Astrocyte of the cerebellum (primary cell): ENCODE data around the gene C18orf63.

Experiments used
- DNase-seq: peaks from one replicate; pipeline ENCODE4 v3.0.0-alpha.2; 2011; ENCODE audit warnings: low read depth
- H3K4me3 ChIP-seq: 2 replicates; pipeline ENCODE4 v1.5.1; 2011; ENCODE audit warnings: mild to moderate bottlenecking, low read depth, low read length, moderate library complexity
- in situ Hi-C: cut with HindIII; loops from 2 replicates; pipeline ENCODE4 v1.10.0; 2017; ENCODE audit warnings: low sequenced_read_pairs
- TF ChIP-seq, protein P1 (sequence below): IDR thresholded peaks from 2 replicates; pipeline ENCODE4 v1.5.1; 2012; ENCODE audit warnings: low read length, low read depth, moderate library complexity, mild to moderate bottlenecking; ENCODE audit errors: missing control alignments

Gene C18orf63

DNA sequence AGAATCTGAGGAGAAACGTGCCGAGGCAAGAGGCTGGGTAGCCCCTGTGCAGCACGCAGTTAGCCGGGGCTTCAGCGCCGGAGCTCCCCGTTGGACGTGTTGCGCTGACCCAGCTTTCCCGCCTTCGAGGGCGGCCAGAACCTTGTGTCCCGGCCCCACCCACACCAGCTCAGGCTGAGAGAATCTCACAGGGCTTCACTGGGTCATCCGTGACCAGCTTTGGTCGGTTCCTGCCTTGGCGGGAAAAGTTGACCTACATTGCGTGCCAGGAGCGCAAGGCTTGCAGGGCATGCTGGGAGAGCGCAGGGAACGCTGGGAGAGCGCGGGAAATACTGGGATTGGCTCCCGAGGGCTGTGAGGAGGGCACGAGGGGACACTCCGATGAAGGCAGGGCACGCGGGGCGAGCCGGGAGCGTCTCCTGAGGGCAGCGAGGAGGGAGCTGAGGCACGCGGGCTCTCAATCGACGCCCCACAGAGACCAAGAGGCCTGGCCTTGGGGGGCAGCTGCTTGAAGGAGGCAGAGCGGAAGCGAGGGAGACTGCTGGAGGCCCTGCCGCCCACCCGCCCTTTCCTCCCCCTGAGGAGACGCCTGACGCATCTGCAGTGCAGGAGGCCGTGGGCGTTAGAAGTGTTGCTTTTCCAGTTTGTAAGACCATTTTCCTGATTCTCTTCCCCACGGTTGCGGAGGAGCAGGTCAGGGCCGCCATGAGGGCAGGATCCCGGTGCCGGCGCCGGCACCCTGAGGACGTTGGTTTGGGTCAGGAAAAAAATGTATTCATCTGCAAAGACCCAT is at the start of gene C18orf63:
C18orf63 (plus strand) TSS at position 376 of the 793 bp plus-strand sequence. CDS start 2,027 bp downstream, outside the sequence.
- TF ChIP-seq, protein P1, sequence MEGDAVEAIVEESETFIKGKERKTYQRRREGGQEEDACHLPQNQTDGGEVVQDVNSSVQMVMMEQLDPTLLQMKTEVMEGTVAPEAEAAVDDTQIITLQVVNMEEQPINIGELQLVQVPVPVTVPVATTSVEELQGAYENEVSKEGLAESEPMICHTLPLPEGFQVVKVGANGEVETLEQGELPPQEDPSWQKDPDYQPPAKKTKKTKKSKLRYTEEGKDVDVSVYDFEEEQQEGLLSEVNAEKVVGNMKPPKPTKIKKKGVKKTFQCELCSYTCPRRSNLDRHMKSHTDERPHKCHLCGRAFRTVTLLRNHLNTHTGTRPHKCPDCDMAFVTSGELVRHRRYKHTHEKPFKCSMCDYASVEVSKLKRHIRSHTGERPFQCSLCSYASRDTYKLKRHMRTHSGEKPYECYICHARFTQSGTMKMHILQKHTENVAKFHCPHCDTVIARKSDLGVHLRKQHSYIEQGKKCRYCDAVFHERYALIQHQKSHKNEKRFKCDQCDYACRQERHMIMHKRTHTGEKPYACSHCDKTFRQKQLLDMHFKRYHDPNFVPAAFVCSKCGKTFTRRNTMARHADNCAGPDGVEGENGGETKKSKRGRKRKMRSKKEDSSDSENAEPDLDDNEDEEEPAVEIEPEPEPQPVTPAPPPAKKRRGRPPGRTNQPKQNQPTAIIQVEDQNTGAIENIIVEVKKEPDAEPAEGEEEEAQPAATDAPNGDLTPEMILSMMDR = no peak
- no peak within 1 kb of the TSS for H3K4me3 ChIP-seq
- no peak for DNase-seq
- in situ Hi-C loops = no loop called here

DNA sequence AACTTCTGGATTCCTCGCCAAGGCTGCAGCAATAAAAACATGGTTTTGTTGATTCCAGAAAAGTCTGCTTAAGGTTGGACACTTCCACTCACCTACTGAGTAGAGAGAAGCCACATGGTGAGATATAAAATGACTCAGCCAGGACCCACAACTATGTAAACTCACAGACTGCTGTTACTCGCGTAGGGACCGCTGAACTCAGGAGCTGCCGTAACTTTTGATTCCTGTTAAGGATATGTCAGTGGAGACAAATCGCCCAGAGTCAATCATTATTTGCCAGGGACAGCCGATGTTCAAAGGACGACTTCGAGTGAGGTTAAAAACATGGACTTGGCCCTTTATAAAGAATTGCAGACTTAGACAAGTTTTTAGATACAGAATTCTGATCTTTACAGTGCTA is 49.5 kb upstream of the C18orf63 start:
- in situ Hi-C loops = loop anchor here (25.0 kb wide), 1 partner anchor 104 kb away; no protein-coding TSS in a partner anchor
- TF ChIP-seq, protein P1 = no peak
- no peak for DNase-seq
- H3K4me3 ChIP-seq = no peak overlapping the region

DNA sequence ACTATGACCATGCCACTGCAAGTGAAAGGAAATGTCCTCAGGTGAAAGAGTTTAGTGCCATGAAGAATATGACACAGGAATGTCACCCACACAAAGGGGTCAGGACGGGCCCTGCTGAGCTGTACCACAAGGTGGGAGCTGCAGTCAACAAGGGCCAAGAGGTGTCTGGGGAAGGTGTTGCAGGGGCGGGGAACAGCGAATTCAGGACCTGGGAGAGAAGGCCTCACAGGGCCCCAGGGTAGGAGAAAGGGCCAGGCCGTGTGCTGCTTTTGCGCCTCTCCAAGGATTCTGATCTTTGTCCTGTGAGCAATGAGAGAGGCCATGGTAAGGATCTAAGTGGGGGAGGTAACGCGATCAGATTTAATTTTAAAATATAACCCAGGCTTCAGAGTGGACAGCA is 47.5 kb upstream of the C18orf63 start:
- DNase-seq = no peak
- TF ChIP-seq, protein P1 = no peak
- no peak overlapping the region for H3K4me3 ChIP-seq
- in situ Hi-C loops = loop anchor here (25.0 kb wide), 1 partner anchor 106 kb away; no protein-coding TSS in a partner anchor

DNA sequence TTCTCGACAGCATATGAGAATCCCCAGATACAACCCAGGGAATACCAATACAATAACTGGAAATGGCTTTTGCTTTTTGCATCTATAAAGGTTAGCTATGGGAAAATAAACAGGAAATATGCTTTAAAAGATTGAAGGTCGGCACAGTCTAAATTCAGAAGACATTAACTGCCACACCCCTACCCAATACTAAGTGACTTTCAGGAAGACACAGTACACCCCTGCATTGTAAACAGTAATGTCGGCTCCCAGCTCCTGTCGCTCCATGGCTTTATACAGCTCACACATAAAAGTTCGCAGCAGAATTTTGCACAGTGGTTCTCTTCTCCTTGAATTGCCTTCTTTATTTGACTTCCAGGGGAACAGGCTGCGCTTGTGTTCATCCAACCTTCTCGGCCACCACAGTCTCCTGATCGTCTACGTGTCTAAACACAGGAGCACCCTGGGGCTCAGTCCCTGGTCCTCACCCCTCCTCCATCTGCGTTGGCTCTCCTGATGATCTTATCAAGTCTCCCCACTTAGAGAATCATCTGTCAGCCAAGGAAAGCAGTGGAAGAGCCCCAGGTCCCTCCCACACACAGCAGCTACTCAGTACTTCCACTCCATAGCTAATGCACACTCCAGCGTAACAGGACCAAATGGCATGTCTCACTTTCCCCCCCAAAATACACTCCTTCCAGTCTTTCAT is 46.6 kb upstream of the C18orf63 start:
- in situ Hi-C loops = loop anchor here (25.0 kb wide), 1 partner anchor 107 kb away; no protein-coding TSS in a partner anchor
- no peak overlapping the region for H3K4me3 ChIP-seq
- DNase-seq = no peak
- TF ChIP-seq, protein P1 = no peak

DNA sequence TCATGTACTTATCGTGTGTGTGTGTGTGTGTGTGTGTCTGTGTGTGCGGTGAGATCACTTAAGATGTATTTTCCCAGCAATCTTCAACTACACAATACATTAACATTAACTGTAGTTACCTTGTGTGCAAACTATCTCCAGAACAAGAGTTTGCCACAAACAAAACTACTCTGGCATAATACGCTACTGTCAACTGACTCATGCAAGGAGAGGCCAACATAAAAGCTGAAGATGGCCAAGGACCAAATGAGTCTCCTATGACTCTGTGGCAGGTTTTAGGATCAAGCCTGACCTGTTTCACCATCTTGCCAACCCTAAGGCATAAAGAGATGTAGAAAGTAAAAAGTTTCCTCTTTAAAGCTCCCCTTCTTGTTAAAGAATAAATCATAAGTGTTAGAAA is 44.0 kb upstream of the C18orf63 start:
- no peak for DNase-seq
- in situ Hi-C loops = loop anchor here (25.0 kb wide), 1 partner anchor 109 kb away; no protein-coding TSS in a partner anchor
- TF ChIP-seq, protein P1 = no peak
- H3K4me3 ChIP-seq = no peak overlapping the region

DNA sequence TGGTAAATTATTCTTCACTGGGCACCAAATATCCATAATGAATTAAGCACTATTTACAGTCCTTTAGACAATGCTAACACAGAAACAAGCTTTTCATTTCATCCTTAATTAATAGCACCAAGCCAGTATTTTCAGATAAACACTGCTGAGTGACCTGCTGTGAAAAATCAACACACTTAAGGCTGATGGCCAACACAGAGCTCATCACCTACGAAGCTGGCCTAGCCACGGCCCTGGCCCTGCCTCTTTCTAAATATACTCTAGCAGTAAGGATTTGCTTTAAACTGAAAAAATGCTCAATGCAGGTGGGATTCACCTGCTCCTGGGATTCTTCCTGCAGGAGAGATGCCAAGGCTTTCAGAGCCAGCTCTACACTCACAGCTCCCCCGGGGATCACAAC is 42.2 kb upstream of the C18orf63 start:
- in situ Hi-C loops = loop anchor here (25.0 kb wide), 1 partner anchor 111 kb away; no protein-coding TSS in a partner anchor
- H3K4me3 ChIP-seq = no peak overlapping the region
- TF ChIP-seq, protein P1 = no peak
- no peak for DNase-seq
